GM18861 (cell line): Measurements from ENCODE around the gene ORAI3.

Experiments
- ATAC-seq: cut with Tn5 transposase; IDR thresholded peaks from one replicate; pipeline ENCODE4 v1.9.1; 2021; ENCODE audit not compliant: unreplicated experiment

ORAI3 gene

DNA sequence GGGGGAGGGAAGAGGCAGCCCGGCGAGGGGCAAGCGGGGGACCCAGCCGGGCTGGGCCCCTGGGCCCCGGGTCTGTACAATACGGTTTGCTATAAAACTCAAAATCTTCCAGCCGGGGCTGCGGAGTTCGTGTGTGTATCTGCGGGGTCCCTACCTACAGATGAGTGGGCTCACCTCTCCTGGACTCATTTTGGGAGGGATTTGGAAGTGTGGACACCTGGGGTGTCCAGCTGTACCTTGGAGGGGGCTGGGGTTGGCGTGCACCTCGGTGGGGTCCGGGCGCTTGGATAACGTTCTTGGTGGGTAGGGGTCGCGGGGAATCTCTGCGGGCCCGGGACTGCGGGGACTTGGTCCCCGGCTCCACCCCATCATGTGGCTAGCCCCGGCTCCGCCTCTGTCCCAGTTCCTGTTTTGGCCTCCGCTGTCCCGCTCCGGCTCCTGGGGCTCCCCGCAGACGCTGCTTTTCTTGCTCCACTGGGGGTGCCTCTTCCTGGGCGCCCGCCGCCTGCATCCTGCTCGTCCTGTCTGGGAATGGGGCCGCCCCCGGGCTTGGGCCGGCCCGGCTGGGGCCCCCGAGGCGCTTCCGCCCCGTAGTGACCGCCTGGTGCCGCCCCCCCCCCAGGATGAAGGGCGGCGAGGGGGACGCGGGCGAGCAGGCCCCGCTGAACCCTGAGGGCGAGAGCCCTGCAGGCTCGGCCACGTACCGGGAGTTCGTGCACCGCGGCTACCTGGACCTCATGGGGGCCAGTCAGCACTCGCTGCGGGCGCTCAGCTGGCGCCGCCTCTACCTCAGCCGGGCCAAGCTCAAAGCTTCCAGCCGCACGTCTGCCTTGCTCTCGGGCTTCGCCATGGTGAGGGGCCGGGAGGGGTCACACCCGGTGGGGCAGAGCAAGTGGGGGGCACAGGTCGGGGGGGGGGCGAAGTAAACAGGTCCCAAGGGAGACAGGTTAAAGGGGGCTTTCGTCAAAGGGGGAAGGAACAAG is at the start of gene ORAI3:
TSS of gene ORAI3 (plus strand) at position 402 of the 983 bp plus-strand sequence. CDS start at position 624, 222 bp downstream.
- peak; percentile 47 for ATAC-seq

DNA sequence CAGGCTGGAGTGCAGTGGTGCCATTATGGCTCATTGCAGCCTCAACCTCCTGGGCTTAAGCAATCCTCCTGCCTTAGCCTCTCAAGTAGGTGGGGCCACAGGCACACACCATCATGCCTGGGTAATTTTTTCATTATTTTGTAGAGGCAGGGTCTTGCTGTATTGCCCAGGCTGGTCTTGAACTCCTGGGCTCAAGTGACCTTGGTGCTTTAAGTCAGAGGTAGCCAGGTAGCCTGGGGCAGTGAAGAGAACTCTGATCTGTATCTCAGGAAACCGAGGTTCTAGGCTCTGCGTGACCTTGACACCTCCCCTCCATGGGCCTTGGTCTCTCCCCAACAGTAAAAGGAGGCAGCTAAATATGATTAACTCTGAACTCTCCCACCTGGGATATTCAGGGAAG is 49.1 kb upstream of the ORAI3 start:
- ATAC-seq = no peak

- no peak for ATAC-seq
These were observed 48.3 kb upstream of the ORAI3 start for GRCh38 chr16:30900588-30900987.

DNA sequence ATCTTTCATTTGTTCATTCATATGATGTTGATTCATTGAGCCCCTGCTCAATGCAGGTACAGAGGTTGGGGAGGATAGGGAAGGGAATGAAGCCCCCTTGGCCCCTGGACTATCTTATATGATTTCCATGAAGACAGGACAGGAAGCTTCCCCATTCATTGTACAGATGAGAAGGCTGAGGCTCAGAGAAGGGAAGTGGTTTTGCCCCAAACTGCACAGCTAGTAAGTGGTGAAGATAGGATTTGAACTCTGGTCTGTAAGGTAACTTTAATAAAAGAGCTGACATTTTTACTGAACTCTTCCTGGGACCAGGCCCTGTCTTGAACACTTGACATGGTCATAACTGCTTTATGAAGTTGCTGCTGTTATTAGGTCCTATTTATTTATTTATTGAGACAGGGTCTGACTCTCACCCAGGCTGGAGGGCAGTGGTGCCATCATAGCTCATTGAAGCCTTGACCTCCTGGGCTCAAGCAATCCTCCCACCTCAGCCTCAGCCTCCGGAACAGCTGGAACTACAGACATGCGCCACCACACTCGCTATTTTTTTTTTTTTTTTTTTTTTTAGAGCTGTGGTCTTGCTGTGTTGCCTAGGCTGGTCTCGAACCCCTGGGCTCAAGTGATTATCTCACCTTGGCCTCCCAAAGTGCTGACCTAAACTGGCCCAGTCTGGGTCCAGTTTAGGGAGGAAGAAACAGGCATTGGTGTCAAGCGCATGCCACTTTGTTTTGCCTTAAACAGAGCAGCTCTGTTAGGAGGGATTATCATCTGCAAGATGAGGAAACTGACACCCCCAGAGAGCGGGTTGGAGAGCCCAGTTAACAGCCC is 47.5 kb upstream of the ORAI3 start:
- ATAC-seq = no peak

GRCh38 chr16:30902029-30902972 is 46.6 kb upstream of the ORAI3 start:
- no peak for ATAC-seq

DNA sequence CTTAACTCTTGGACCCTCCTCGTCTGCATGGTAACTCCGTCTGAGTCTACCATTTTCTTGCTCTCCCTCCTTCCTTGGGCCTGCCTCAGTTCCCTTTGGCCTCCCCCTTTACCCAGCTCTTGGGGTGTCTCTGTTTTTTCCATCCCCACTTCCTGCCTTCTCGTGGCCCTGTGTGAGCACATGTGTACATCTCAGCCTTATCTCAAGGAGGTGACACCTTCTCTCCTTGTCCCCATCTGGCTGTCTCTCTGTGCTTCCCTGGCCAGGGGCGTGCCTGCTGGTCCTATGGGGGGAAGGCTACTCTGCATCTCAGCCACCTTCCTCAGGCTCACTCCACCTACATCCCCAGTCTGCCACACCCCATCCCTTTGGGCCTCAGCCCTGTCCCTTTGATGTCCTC is 45.9 kb upstream of the ORAI3 start:
- ATAC-seq = no peak

GRCh38 chr16:30903596-30903995 is 45.3 kb upstream of the ORAI3 start:
- ATAC-seq = no peak

GRCh38 chr16:30904114-30904780 is 44.6 kb upstream of the ORAI3 start:
- ATAC-seq = no peak

DNA sequence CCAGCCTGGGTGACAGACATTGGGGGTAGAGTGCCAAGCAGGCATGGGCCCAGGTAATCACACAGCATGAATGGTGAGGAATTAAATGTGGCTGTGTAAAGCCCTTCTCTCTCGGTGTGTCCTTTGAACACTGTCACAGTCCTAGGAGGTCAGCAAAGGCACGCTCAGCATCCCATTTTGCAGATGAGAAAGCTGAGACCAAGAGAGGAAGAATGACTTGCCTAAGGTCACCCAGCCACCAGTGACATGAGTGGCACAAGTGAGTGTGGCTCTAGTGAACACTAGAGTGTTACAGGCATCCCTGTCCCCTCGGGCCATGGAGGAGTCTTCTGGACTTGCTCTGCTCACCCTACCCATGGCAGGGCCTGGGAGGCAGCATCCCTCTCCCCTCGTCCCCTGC is 41.8 kb upstream of the ORAI3 start:
- no peak for ATAC-seq

GRCh38 chr16:30910427-30911029 is 38.3 kb upstream of the ORAI3 start:
- no peak for ATAC-seq

- ATAC-seq = no peak
These were observed 36.0 kb upstream of the ORAI3 start for GRCh38 chr16:30912794-30913412.

DNA sequence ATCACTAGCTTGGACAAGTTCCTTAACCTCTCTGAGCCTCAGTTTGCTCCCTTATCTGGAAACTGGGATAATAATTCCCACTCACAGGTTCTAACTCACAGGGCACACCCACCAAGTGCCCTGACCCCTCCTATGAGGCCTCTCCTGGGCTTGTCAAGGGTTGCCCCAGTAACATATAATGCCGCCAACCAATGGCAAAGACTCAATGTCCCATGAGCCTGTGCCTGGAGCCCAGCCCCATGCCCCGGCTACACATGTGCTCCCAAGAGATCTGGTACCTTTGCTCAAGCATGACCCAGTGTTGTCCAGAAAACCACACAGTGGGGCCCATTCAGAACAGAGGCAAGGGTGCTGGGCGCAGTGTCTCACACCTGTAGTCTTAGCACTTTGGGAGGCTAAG is 34.0 kb upstream of the ORAI3 start:
- no peak for ATAC-seq

- no peak for ATAC-seq
These were observed 30.3 kb upstream of the ORAI3 start for GRCh38 chr16:30918614-30919013.

GRCh38 chr16:30920891-30921290 is 28.0 kb upstream of the ORAI3 start:
- ATAC-seq = no peak

DNA sequence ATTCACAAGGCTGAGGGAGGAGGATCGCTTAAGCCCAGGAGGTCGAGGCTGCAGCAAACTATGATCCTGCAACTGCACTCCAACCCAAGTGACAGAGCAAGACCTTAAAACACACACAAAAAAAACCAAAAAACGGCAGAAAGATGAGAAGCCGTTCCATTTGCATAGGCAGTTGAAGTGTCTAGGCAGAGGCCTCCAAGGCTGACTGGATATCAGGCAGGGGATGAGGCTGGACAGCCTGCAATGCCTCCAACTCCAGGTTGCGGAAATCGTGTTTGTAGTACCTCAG is 27.5 kb upstream of the ORAI3 start:
- ATAC-seq = no peak

DNA sequence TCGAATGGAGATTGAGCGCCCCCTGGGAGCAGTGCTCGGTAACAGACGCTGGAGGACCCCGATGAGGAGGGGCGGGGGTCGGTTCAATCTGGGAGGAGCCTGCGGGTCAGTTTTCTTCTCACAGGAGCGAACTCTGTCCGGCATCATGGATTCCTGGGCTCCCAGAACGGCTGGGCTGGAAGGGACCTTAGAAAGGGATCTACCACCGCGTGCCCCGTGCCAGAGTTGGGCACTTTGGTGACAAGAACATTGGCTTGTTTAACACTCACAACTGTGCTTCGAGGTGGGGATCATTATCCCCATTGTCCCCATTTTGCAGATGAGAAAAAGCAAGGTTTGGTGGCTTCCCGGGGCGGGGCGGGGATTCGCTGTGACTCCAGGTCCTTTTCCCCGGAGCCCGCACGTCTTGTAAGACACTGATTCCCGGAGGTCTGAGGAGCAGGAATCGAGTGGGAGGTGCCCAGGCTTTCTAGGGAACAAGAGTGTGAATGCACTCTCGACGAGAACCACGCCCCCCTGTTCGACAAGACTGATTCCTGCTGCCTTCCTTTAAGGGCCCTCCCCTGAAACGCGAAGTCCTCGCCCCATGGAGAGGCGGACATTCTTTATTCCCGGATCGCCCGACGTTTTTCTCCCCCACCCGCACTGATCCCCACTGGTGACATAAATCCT is 27.0 kb upstream of the ORAI3 start:
- no peak for ATAC-seq

- ATAC-seq = peak; percentile 52
These were observed 26.4 kb upstream of the ORAI3 start for GRCh38 chr16:30922420-30922959.

DNA sequence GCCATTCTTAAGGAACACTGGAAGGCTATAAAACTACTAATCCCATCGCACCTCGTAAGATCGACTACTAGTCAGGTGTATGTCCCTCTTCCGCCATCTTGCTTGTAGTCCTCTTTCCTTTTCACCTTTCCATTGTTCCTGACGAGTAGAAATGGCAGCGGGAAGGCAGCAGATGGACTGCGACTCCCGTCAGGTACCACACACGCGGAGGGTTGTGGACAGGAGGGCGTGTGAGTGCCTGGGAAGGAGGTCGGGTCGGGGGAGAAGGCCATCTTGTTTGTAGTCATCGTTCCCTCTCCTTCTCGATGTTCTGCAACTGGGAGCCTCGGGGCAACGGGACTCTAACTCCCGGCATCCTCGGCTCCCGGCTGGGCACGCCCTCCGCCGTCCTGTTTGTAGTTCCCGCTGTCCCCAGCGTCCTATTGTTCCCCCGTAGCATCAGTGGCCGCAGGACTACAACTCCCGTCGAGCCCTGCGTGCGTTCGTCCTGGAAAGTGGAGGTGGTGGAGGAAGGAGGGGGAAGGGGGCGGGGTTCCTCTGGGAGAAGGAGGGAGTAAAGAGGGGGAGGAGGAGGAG is 25.8 kb upstream of the ORAI3 start:
- peak; percentile 60 for ATAC-seq
